H1 (cell line): ENCODE results near the gene RUFY4. TPM values are rescaled to one million over a fixed set of nuclear protein-coding genes. Genes with fewer than 3 reads are reported as not detected.
A peak's percentile ranks its signal among the peaks of the same experiment; 100 is the strongest.

ENCODE experiments used
- RAD21 ChIP-seq, 2 experiments: IDR thresholded peaks in 1 of 2; conservative IDR thresholded peaks in 1 of 2; 2 replicates each; pipeline ENCODE4 v1.6.1; 2011; ENCODE audit warnings: low read depth in 2 of 2, low read length in 2 of 2, improper control_type of control experiment in 1 of 2, inconsistent platforms in 1 of 2, mild to moderate bottlenecking in 1 of 2, moderate library complexity in 1 of 2
- SIN3A ChIP-seq, 2 experiments: IDR thresholded peaks in 1 of 2; conservative IDR thresholded peaks in 1 of 2; 2 replicates each; pipeline ENCODE4 v1.6.1; 2011 to 2012; ENCODE audit warnings: low read length in 2 of 2, improper control_type of control experiment in 1 of 2, low read depth in 1 of 2, mild to moderate bottlenecking in 1 of 2
- polyA plus RNA-seq, 7 experiments: library from polyadenylated mRNA; depleted of rRNA in 3 of 7; stranded (reverse) in 5 of 7; unstranded in 2 of 7; fragments of >200 nt in 5 of 7; fragments of 200-250 nt in 2 of 7; gene quantifications; 1 replicate in 5 of 7; 2 replicates in 1 of 7; 4 replicates in 1 of 7; pipeline versions ENCODE4 v1.2.1 to v1.2.3, GENCODE V29; 2011 to 2013; ENCODE audit warnings: missing spikeins in 2 of 7, mixed read lengths in 2 of 7
- total RNA-seq: library from RNA; stranded (reverse); fragmentation: NEBNext Ultra II Directional; extraction: Animal tissue kit (Norgen Biotek cat#: 25700); gene quantifications from 2 replicates; pipeline ENCODE4 v1.2.1, GENCODE V29; 2021
- TF ChIP-seq, protein P1 (sequence below), 3 experiments: IDR thresholded peaks; 1 replicate in 2 of 3; 2 replicates in 1 of 3; pipeline versions ENCODE4 v1.5.1 to v1.6.1; 2011; ENCODE audit warnings: low read length in 3 of 3, mild to moderate bottlenecking in 3 of 3, inconsistent platforms in 2 of 3, low read depth in 1 of 3, moderate library complexity in 1 of 3; ENCODE audit not compliant: insufficient read depth in 1 of 3; ENCODE audit errors: control extremely low read depth in 1 of 3

Gene RUFY4
- total and polyA plus RNA-seq, 2 of the 8 experiments (the other 6 are each of a cell fraction or from before 2014, with no cell fraction given): 0.32 to 0.38 TPM

DNA sequence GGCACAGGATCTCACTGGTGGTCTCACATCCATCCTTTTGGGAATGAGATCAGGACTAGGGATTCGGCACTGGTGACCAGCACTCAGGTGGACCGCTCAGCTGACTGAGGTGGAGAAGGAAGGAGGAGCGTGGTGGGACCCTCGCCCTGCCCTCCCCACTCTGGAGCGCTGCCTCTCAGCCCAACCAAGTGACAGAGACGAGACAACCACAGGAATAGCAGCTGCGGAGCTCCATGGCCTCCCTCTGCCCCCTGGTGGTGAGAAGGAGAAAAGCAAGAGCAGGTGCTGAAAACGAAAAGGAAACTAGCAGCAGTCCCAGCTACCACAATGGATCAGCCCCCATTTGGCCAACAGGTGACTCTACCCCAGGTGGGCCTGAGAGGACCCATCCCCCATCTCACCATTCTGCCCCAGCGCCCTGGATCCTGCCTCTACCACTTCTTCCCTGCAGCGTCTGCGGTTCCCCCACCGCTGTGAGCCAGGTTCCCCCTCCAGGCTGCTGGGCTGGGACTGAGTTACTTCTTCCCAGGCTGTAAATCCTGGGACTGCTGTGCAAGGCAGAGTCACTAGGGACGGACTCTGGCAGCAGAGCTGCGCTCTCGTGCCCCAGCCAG lies at the start of gene RUFY4 (continued):
- TF ChIP-seq, protein P1, sequence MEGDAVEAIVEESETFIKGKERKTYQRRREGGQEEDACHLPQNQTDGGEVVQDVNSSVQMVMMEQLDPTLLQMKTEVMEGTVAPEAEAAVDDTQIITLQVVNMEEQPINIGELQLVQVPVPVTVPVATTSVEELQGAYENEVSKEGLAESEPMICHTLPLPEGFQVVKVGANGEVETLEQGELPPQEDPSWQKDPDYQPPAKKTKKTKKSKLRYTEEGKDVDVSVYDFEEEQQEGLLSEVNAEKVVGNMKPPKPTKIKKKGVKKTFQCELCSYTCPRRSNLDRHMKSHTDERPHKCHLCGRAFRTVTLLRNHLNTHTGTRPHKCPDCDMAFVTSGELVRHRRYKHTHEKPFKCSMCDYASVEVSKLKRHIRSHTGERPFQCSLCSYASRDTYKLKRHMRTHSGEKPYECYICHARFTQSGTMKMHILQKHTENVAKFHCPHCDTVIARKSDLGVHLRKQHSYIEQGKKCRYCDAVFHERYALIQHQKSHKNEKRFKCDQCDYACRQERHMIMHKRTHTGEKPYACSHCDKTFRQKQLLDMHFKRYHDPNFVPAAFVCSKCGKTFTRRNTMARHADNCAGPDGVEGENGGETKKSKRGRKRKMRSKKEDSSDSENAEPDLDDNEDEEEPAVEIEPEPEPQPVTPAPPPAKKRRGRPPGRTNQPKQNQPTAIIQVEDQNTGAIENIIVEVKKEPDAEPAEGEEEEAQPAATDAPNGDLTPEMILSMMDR (IDR thresholded peaks at IDR 0.05; ENCODE audit: control extremely low read depth in 1 of 3, insufficient read depth in 1 of 3, low read depth in 1 of 3, low read length in 3 of 3): peak; percentile 66 to 73 (median 66)
- TF ChIP-seq RAD21 (IDR thresholded peaks at IDR 0.05 in 1 of 2, conservative IDR thresholded peaks at IDR 0.05 in 1 of 2; ENCODE audit: low read depth in 2 of 2, low read length in 2 of 2) (peak; percentile 67 to 72), SIN3A (conservative IDR thresholded peaks at IDR 0.05 in 1 of 2, IDR thresholded peaks at IDR 0.05 in 1 of 2; ENCODE audit: low read depth in 1 of 2, low read length in 2 of 2) (peak in 1 of 2 experiments; percentile 60; a peak in 1 of 4 replicates)
